ENCODE measurements around the gene SLC24A5. TPM values are rescaled to one million over a fixed set of nuclear protein-coding genes. Genes with fewer than 3 reads are reported as not detected.

SLC24A5 gene
- total RNA-seq, 2 donors from 2014 or later, result not detected

DNA sequence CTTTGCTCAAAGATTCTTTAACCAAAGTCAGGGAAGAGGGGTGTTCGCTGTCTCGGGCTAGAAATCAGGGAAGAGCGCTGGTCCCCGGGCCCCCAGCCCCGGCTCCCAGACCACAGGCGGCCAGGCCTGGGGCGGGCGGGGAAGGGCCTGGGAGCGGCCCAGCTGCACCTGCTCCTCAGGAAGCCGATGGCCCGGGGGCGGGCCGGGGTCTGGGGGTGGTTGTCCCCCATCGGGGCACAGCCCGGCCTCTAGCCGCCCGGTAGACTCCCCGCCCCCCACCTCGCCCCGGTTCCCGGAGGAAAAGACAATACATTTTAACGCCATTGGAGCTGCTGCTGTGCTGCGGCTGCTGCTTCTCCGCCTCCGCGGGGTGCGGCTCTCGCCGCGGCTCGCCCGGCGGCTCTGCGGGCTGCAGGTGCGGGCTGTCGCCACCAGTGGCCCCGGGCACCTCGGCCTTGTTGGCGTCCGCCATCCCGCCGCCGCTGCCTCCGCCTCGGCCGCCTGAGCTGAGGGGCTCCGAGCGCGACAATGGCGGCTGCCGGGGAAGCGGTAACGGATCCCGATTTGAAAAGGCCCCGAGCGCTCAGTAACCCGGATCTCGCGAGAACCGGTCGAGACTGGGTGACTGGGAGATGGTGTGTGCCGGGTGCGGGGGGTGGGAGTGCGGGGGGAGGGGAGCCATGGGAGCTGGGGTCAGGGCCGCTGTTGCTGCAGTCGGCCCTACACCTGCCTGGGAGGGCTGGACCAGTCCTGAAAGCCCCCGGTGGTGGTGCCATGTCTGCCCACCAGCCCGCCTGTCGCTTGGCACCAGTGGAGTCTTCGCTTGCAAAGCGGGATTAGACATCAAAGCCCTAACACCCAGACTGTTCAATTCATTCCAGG is 57.2 kb downstream of the SLC24A5 start, which contains the start of gene MYEF2:
MYEF2 (minus strand) TSS at position 530 of the 882 bp plus-strand sequence; CDS start at position 472, 58 bp downstream.
- peak; percentile 90 for ATAC-seq

DNA sequence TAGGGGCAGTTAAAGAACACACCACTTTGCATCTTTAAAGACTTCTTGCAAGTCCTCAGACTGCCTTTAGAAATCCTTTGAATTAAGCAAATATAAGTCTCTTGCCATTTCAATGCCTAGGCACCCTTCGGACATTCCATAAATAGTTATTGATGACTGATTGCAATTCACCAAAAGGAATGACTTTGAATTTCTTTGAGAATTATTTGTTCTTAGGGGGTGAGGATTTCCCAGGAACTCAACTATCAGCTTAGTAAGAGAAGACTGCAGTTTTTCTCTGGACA is 57.8 kb downstream of the SLC24A5 start:
- intact Hi-C loops (cut with DNase I, micrococcal nuclease), result no loop called here
- DNase-seq (no peak), ATAC-seq (no peak)

More for the DNA sequence above, 57.2 kb downstream of the SLC24A5 start, which contains the start of gene MYEF2:
- intact Hi-C loops (cut with DNase I, micrococcal nuclease), result no loop called here
- peak; percentile 66 to 79 for DNase-seq

DNA sequence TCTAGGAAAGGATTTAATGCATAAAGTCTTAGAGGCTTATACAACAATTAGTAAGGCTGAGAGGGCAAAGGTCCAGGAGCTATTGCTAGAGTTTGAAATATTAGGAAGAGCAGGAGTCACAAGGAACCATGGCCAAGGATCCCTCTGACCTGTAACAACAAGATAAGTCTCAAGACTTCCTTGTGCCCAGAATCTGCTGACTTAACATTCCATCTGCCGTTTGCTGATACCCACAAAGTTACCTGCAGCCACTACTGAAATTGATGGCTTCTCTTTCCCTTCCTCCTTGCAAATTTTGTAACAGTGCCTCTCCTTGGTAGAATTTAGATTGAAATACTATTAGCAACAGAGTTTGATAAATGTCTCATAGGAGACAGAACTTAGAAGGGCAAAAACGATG is 62.0 kb downstream of the SLC24A5 start:
- DNase-seq, result no peak
- no peak for ATAC-seq
- intact Hi-C loops (cut with DNase I, micrococcal nuclease), result no loop called here

DNA sequence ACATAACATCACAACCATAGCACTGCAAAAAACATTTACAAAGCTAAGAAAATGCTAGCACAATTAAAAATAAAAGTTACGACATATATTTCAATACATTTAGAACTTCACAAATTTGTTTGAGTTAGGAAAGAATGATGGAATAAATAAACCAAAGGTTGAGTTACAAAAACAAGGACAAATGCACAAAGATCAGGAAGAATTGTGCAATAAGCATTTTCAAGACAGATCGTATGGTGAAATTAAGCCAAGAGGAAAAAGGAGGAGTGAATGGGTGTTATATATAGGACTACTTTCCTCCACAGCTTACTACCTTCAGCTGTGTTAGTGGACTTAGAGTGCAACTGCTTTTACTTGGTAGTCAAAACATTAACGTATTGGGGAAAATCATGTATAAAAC is 64.7 kb downstream of the SLC24A5 start:
- ATAC-seq, result no peak
- no peak for DNase-seq
- intact Hi-C loops (cut with DNase I, micrococcal nuclease), result no loop called here

DNA sequence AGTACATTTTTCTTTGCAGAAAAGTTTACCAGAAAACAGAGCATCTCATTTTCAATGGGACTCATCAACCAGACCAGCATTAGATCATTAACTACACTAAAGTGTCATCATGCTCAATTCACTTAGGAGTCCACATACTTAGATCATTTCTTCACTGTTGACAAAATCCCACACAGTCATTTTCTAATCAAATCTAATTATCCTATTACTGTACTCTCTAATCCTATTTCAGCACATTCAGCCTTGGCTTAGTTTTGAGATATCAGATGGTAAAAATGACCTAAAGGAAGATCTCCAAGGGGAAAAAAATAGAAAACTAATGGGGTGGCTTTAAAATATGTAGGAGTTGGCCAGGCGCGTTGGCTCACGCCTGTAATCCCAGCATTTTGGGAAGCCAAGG is 65.5 kb downstream of the SLC24A5 start:
- ATAC-seq (no peak), DNase-seq (no peak)
- intact Hi-C loops (cut with DNase I, micrococcal nuclease), result no loop called here

DNA sequence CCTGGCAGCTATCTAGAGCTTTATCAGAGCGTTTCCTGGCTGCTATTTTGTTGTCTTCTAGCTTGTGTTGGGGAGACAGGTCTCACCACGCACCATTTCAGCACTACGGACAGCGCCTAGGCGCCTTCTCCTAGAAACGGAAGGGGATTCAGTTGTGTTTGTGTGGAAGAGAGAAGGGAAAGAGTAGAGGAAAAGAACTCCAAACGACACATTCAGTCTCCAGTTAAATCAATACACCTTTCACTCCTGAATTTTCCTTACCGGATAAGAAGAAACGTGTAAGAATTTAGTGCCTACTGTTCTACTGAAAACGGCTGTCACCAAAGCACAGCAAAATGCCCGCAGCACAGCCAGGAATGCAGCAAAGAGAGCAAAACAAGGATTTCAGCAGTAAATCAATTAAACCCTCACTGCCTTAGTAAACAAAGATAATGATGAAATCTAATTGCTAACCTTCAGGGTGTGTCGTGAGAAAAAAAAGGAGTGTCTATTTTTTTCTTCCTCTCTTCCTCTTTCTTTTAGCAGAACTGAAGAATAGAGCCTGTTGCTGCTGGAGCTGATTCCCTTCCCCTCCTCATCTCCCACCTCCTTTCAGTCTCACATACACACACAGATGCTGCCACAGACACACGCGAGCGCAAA is 70.3 kb downstream of the SLC24A5 start:
- DNase-seq, result peak; percentile 55 to 89
- intact Hi-C loops (cut with DNase I, micrococcal nuclease), result no loop called here
- ATAC-seq, result peak; percentile 91

DNA sequence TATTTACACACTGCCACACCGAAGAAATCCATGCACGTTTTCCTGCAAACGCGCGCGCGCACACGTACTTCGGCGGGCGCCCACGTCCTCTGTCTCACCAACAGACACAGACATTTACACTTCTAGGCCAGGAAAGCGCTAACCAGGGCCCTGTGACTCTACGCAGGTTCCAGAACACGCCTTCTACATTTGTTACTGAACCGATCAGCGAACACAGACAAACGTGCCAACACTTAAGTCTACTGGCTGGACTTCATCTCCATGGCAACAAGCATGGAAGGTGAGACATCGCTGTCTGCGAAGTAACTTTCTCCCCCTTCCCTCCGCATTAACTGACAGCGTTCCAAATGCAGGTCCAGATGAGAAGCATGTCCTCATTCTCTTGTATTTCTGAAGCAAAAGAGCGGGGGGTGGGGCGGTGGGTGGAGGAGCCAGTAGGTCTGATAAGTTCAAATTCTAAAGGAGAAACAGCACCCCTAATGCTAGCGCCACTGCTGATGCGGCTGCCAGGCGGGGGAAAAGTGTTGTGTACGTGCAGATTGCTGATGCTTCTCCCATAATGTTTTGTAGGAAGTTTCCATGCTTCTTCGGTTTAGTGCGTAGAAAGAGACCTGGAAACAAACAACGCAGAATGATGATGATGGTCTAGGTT is 70.9 kb downstream of the SLC24A5 start, which contains the start of gene CTXN2:
CTXN2 (plus strand) TSS at position 92 of the 652 bp plus-strand sequence. CDS start 9,636 bp downstream, outside the sequence.
- peak in 1 of 2 donors; percentile 8 for DNase-seq

More for the DNA sequence above, 70.9 kb downstream of the SLC24A5 start, which contains the start of gene CTXN2:
- intact Hi-C loops (cut with DNase I, micrococcal nuclease), result no loop called here
- ATAC-seq, result peak; percentile 75

Other genes with a start within 250 kb of the SLC24A5 start
- 10 to 100 TPM; 12.3 to 13.2 TPM for gene MYEF2, start 57.3 kb downstream of the SLC24A5 start, total RNA-seq
- gene CTXN2, start 70.7 kb downstream of the SLC24A5 start, total RNA-seq, result not detected
- gene SLC12A1, start 85.3 kb downstream of the SLC24A5 start, total RNA-seq, result not detected
- gene DUT, start 210.4 kb downstream of the SLC24A5 start, total RNA-seq, result 10 to 100 TPM; 47.4 to 53.9 TPM